Activated T-cell treated with anti-CD3 and anti-CD28 coated beads, Interleukin-2, amount 50 U/mL, for 72 hours (primary cell): Measurements from ENCODE around the gene WIPI1. TPM values are rescaled to one million over a fixed set of nuclear protein-coding genes. Genes with fewer than 3 reads are reported as not detected.

Experiments used
- ATAC-seq, 2 donors: fragments of 150-1000 bp; cut with Tn5 transposase; replicated peaks in 1 of 2; 2 replicates each; pipeline ENCODE4 v1.10.0; 2021; ENCODE audit warnings: moderate library complexity in 2 of 2, mild to moderate bottlenecking in 1 of 2
- DNase-seq, 2 donors: peaks; one replicate each; pipeline ENCODE4 v3.0.0; 2021 to 2022; ENCODE audit warnings: mixed read lengths in 1 of 2
- H3K27ac Mint-ChIP-seq: one replicate; pipeline ENCODE4 v1.8.0; 2022; ENCODE audit warnings: mild to moderate bottlenecking, moderate library complexity, mixed read lengths
- H3K27me3 Mint-ChIP-seq: one replicate; pipeline ENCODE4 v1.8.0; 2022; ENCODE audit warnings: low read depth, mixed read lengths
- H3K36me3 Mint-ChIP-seq, 2 donors: one replicate each; pipeline ENCODE4 v1.8.0; 2022; ENCODE audit warnings: mixed read lengths in 2 of 2, mild to moderate bottlenecking in 1 of 2; ENCODE audit not compliant: insufficient read depth in 2 of 2
- H3K4me1 Mint-ChIP-seq: one replicate; pipeline ENCODE4 v1.8.0; 2022; ENCODE audit warnings: low read depth, mixed read lengths
- H3K4me3 Mint-ChIP-seq, 2 donors: one replicate each; pipeline ENCODE4 v1.8.0; 2022; ENCODE audit warnings: mild to moderate bottlenecking in 2 of 2, mixed read lengths in 2 of 2, moderate library complexity in 2 of 2
- H3K9me3 Mint-ChIP-seq, 2 donors: one replicate each; pipeline ENCODE4 v1.8.0; 2022; ENCODE audit warnings: mixed read lengths in 2 of 2
- total RNA-seq, 2 donors: library from RNA; stranded (reverse); gene quantifications; one replicate each; pipeline ENCODE4 v1.2.3, GENCODE V29; 2022

The WIPI1 gene
- total RNA-seq, 2 donors from 2014 or later: 61.0 to 85.8 TPM

DNA sequence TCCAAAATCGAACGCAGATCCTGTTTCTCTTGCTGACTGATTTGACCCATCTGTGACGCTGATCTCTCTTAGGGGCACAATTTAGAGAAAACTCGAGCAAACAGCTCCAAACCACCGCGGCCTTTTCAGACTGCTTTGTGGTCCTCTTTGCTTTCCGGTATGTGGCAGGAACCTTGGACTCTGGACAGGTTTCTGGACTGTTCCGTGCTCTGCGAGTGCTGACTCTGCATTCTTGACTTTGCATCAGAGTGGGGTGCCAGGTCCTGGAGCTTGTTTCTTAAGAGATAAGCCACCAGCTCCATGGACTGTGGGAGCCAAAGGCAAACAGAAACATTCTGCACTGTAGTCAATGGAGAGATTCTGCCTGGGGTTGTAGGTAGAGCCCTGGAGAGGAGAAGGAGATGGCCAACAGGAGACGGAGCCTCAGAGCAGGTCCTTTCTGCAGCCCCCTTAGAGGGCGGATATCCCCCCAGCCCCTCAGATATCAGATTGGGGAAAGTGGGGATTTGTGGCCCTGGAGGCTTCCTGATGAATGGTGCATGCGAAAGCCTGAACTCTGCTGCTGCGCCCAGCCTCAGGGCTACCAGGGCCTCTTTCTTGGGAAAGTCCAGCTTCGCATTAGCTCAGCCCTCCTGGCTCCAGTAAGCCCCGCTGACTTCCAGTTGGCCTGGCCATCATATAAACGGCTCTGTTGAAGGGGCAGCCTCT lies 65.6 kb downstream of the WIPI1 start:
- Mint-ChIP-seq H3K4me3 (no peak overlapping the region), H3K4me1 (peaks cover 2% of the 10 kb centered on the region), H3K36me3 (peaks cover 7 to 8% of the 10 kb centered on the region in 2 donors), H3K27me3 (no peaks in the 10 kb centered on the region), H3K27ac (no peak overlapping the region), H3K9me3 (peaks cover 0 to 2% of the 10 kb centered on the region in 2 donors)
- DNase-seq (no peak), ATAC-seq (no peak)

DNA sequence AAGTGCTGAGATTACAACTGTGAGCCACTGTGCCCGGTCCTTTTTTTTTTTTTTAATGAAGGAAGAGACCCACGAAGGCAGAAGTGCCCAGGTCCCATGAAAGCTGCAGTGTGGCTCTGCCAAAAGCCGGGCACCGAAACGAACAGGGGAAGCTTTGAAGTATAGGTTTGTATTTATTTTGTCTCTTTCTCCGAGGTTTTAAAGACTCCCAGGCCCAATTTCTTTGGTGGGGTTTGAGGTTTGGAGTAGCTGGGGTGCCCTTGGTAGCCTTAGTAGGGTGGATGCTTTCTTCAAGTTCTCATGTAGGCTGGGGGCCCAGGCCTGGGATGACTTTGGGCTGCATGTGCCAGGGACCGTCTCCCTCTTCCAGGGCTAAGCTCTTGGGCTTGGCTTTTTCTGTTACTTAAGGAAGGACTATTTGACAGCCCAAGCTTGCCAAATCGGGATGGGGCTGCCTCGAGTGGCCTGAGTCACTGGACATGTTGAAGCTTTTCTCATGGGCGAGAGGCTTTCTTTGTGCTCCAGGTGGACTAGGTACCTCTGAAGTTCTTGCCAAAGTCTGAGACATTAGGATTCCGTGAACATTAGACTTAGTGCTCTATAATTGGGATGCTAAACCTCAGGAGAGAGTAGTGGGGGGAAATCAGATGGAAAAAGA lies 66.3 kb downstream of the WIPI1 start:
- H3K27me3 Mint-ChIP-seq: no peaks in the 10 kb centered on the region
- no peak for ATAC-seq
- peaks cover 0 to 2% of the 10 kb centered on the region in 2 donors for H3K9me3 Mint-ChIP-seq
- H3K4me1 Mint-ChIP-seq: no peaks in the 10 kb centered on the region
- DNase-seq: no peak
- no peak overlapping the region for H3K4me3 Mint-ChIP-seq
- peaks cover 5 to 8% of the 10 kb centered on the region in 2 donors for H3K36me3 Mint-ChIP-seq
- peak overlapping the region; percentile 46 for H3K27ac Mint-ChIP-seq

DNA sequence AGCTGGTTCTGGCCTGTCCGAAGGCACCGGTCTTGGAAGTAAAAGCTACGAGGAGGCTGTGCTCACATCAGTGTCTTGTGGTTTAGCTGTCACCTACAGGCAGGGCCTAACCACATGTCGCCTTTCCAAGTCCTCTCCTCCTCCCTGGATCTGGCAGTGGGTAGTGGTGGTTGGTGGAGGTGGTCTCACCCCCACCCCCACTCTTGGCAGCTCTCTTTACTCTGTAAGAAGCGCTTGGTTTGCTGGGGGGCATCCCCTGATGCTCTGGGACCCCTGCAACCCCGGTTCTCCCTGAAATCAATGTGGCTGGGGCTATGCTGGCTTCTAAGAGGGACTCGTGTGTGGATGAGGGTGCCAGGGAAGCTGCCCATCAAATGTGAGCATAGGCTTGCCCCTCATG lies 68.3 kb downstream of the WIPI1 start:
- H3K4me3 Mint-ChIP-seq: no peak overlapping the region
- H3K9me3 Mint-ChIP-seq: no peaks in the 10 kb centered on the region
- peaks cover 13% of the 10 kb centered on the region for H3K4me1 Mint-ChIP-seq
- no peak for DNase-seq
- H3K27ac Mint-ChIP-seq: no peak overlapping the region
- ATAC-seq: no peak
- H3K27me3 Mint-ChIP-seq: no peaks in the 10 kb centered on the region
- H3K36me3 Mint-ChIP-seq: peaks cover 1 to 3% of the 10 kb centered on the region in 2 donors

DNA sequence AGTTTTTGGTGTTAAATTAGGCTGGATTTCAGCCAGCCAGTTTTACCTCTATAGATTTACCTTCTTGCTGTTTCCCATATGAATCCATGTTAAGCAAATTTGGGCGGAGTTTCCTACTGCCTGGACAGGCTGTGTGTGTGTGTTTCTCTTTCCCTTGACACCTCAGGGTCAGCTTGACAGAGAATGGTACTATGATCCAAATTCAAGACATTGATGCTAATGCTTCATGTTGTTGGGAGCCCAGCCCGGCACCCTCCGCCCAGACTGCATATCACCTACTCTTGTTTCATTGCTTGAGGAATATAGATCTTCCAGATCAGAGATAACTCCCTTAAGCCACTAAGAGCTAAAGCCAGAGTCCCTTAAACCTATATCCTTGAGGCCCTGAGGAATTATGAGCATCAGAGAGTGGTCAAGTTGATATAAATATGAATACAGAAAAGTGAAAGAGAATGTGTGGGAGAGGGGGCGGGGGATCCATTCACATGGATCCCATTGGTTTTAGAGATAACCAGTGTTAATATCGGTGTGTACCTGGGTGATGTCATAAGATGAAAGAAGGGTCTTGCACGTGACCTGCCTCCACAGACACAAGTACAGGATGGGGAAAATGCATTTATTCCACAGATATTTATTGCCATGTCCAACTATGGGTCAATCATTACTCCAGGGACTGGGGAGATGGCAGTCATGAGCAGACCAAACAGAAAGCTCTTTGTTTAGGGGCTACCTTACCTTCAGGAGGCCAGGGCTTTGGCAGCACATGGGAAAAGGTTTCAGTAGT lies 69.7 kb downstream of the WIPI1 start:
- no peak for DNase-seq
- H3K4me3 Mint-ChIP-seq: no peak overlapping the region
- H3K4me1 Mint-ChIP-seq: peaks cover 24% of the 10 kb centered on the region
- no peak for ATAC-seq
- H3K36me3 Mint-ChIP-seq: no peaks in the 10 kb centered on the region
- H3K27me3 Mint-ChIP-seq: no peaks in the 10 kb centered on the region
- H3K9me3 Mint-ChIP-seq: no peaks in the 10 kb centered on the region
- peak overlapping the region; percentile 64 for H3K27ac Mint-ChIP-seq

DNA sequence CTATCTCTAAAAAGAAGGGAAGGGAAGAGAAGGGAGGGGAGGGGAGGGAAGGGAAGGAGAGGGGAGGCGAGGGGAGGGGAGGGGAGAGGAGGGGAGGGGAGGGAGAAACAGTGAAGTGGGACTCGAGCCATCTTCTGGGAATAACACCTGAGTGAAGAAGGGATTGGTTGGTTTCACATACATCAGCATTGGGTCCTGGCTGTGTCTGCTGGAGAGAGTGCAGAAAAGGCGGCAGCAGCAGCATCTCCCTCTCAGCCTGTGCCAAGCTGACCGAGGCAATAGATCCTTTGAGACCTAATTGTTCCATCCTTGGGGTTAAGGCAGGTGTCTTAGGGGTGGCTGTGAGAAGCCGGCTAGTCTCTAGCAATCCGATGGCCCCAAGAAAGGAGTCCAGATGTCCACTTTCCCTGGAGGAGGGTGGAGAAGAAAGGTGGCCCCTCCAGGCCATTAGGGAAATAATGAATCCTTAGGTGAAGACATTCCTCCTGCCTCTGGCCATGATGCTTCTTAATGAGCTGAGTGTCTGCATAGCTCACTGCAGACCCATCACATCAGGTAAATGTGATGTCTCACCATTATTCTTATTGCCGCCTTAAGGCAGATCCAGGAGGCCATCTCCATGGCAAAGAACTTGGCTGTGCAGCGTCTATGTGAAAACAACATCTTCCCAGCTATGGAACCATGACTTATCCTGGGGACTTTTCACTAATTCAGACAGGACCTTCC lies 71.6 kb downstream of the WIPI1 start:
- Mint-ChIP-seq H3K27me3 (no peaks in the 10 kb centered on the region), H3K9me3 (no peaks in the 10 kb centered on the region), H3K4me1 (peaks cover 30% of the 10 kb centered on the region), H3K36me3 (no peaks in the 10 kb centered on the region), H3K4me3 (no peak overlapping the region), H3K27ac (no peak overlapping the region)
- ATAC-seq (no peak), DNase-seq (no peak)

DNA sequence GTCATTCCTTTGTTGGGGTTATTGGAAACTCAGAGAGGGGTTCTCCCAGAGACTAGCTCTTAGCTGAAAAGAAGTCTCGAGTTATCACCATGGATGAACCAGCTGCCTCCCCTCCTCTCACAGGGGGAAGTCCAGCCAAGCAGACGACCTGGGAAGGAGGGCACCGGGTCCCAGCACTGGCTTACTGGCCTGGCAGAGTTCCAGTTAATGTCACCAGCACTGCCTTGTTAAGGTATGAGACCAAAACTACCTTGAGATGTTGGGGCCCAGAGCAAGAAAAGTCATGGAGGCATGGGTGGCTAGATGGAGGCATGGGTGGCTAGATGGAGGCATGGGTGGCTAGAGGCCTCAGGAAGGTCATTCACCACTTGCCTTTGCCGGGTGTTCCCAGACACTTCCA lies 72.4 kb downstream of the WIPI1 start:
- Mint-ChIP-seq H3K9me3 (no peaks in the 10 kb centered on the region), H3K4me1 (peaks cover 31% of the 10 kb centered on the region), H3K4me3 (no peak overlapping the region), H3K36me3 (no peaks in the 10 kb centered on the region), H3K27ac (no peak overlapping the region), H3K27me3 (no peaks in the 10 kb centered on the region)
- no peak for ATAC-seq
- no peak for DNase-seq

DNA sequence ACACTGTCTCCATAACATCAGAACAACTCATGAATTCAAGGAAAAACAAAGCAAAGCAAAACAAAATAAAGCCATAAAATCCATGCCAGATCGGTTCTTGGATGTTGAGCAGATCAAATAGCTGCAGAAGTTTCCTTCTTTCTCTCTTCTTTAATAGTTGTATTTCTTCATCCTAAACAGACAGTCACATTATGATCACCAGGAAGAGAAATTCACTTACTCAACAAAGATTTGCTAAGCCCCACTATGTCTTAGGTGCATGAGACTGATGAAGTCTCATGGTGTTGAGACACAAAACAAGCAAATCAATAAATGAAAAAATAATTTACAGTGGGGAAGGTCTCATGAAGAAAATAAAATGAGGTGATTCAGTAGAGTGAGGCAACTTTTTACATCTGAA lies 72.8 kb downstream of the WIPI1 start:
- Mint-ChIP-seq H3K4me1 (peaks cover 31% of the 10 kb centered on the region), H3K4me3 (peak overlapping the region in 1 of 2 donors; percentile 50), H3K27ac (peak overlapping the region; percentile 78), H3K36me3 (no peaks in the 10 kb centered on the region), H3K27me3 (no peaks in the 10 kb centered on the region), H3K9me3 (no peaks in the 10 kb centered on the region)
- DNase-seq: no peak
- no peak for ATAC-seq

DNA sequence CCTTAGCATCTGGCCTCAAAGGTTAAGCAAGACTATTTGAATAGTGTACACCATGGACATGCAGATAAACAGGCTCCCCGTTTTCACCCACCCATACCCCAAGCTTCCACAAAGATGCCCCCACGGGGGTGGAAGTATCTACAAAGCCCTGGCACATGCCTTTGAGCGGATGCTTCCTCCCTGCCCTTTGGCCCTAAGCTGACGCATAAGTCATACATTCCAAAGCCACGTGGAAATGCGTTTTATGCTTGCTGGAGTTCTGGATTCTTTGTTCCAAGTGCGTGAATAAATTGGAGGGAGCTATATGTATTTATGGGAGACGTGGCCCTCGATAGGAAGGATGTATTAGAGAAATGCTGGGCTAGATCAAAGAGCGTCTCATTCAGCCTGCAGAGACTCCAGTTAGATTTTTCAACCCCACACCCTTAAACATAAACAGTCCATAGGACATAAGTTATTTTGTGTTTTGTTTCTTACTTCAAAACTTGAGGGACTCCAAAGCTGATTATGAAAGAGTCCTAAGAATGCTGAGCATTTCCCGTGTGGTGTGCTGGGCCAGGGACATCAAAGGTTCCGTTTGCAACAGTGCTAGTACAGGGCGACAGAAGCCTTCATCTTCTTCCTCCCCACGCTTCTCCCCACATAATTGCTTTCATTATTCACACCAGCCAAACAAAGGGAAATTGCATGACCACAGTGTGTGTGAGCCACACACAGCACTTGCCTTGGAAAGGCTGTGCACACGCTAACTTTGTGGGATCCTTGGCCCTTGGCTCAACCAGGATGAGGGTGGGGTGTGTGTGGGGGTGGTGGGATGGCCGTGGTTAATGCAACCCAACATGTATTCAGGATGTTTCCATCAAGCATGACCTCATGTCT lies 73.6 kb downstream of the WIPI1 start:
- Mint-ChIP-seq H3K4me3 (peak overlapping the region; percentile 6 to 56), H3K4me1 (peaks cover 31% of the 10 kb centered on the region), H3K27ac (no peak overlapping the region), H3K36me3 (no peaks in the 10 kb centered on the region), H3K27me3 (no peaks in the 10 kb centered on the region), H3K9me3 (no peaks in the 10 kb centered on the region)
- ATAC-seq (peak; percentile 60 to 62), DNase-seq (peak; percentile 3 to 6)

DNA sequence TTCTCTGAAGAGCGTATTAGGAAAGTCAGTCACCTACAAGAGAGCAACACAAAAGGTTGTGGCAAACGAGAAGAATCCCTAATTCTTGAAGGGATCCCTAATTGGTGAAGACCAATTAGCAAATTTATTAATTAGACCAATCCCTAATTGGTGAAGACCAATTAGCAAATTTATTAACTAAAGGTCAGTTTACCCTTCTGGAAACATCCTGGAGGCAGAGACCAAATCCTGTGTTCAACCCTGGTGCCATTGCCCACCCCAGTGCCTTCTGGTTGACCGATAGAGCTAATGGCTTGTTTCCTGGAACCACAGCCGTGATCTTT lies 74.2 kb downstream of the WIPI1 start:
- no peaks in the 10 kb centered on the region for H3K36me3 Mint-ChIP-seq
- DNase-seq (no peak), ATAC-seq (no peak)
- no peak overlapping the region for H3K4me3 Mint-ChIP-seq
- H3K9me3 Mint-ChIP-seq: no peaks in the 10 kb centered on the region
- no peaks in the 10 kb centered on the region for H3K27me3 Mint-ChIP-seq
- H3K27ac Mint-ChIP-seq: no peak overlapping the region
- H3K4me1 Mint-ChIP-seq: peaks cover 31% of the 10 kb centered on the region

DNA sequence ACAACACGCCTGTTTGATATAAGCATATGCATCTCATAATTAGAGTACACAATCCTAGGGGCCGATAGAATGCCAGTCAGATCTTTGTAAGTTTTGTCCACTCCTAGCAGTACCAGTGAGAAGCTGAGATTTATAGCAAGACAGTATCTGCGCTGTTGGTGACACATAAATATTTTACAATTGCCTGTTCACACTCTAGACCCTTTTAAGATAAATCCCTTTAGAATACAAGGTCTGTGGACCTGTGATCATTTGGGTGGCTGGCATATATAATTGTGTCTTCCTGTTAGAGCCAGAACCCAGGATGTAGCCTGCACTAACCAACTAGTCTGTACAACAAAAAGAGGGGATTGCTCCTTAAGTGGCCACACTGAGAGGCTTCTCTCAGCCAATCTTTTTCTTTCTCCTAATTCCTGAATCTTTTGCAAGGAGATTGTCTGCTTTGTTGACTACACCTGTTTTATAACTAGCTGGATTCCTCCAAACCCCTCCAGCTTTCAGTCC lies 74.7 kb downstream of the WIPI1 start:
- Mint-ChIP-seq H3K36me3 (no peaks in the 10 kb centered on the region), H3K4me3 (no peak overlapping the region), H3K9me3 (no peaks in the 10 kb centered on the region), H3K4me1 (peaks cover 31% of the 10 kb centered on the region), H3K27me3 (no peaks in the 10 kb centered on the region), H3K27ac (no peak overlapping the region)
- no peak for ATAC-seq
- DNase-seq: no peak

DNA sequence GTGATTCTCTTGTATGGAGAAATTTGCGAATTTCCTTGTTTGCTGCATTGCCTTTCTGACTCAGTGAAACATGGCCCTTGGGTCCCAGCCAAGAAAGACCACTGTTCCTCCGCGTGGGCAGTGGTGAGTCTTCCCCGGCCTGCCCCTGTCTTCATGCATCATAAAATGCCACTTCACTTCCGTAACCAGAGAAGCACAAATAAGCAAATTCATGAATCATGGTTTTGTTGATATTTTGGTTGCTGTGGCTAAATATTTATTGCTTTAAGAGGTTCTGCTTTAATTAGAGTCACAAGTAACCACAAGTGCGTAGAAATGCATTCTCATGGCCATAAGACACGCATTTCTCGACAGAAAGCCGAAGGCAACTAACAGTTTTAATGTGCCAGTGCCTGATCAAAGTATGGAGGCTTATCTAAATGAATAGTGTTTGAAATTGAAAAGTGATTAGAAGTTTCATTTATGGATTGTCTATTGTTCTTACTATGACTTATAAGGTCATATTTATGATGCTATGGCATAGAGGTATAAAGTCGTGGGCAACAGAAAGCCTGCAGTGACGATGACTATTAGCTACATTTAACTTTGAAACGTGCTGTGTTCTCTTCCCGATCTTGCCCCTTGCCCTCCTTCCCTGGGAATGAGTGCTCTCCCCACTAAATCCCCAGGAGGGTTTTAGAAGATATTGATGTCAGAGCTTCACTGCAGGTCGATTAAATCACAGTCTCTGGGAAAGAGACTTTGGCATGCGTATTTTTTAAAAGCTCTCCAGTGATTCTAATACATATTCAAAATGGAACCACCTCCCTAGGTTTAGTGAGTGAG lies 76.0 kb downstream of the WIPI1 start:
- ATAC-seq (peak; percentile 46 to 57), DNase-seq (peak; percentile 29 to 38)
- no peaks in the 10 kb centered on the region for H3K27me3 Mint-ChIP-seq
- H3K9me3 Mint-ChIP-seq: no peaks in the 10 kb centered on the region
- no peaks in the 10 kb centered on the region for H3K36me3 Mint-ChIP-seq
- peaks cover 31% of the 10 kb centered on the region for H3K4me1 Mint-ChIP-seq
- H3K4me3 Mint-ChIP-seq: peak overlapping the region in 1 of 2 donors; percentile 31
- H3K27ac Mint-ChIP-seq: no peak overlapping the region
